Stimulated activated CD8-positive, alpha-beta memory T cell treated with anti-CD3 and anti-CD28 coated beads, Interleukin-12 subunit alpha, Interleukin-12 subunit beta, amount 100 ng/mL, for 24 hours (primary cell): ENCODE data around the gene RBM3.
A peak's percentile ranks its signal among the peaks of the same experiment; 100 is the strongest.

Source experiments
- DNase-seq: peaks from one replicate; pipeline ENCODE4 v3.0.0-alpha.2; 2020; ENCODE audit errors: extremely low read depth

Gene RBM3

GRCh38 chrX:48578661-48579128, 4.4 kb downstream of the RBM3 start:
- no peak for DNase-seq

DNA sequence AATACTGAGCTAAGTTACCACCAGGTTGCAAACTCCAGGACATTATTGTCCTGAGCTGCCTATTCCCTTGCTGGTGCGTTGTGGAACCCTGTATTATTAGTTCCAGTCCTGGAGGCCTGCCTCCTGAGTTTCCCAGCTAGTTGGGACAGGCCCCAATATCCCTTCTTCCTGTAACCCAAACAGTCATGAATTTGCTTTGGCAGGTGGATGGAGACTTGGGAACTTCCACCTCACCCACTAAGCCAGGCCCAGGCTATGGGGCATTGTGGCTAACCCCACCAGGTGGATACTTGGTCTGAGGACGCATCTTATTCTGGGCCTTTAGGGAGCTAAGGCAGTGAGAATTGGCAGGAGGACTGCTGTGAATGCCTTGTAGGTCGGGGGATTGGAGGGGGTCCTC, 5.0 kb downstream of the RBM3 start:
- no peak for DNase-seq

- no peak for DNase-seq
Observed at GRCh38 chrX:48580662-48581061, 6.4 kb downstream of the RBM3 start.

DNA sequence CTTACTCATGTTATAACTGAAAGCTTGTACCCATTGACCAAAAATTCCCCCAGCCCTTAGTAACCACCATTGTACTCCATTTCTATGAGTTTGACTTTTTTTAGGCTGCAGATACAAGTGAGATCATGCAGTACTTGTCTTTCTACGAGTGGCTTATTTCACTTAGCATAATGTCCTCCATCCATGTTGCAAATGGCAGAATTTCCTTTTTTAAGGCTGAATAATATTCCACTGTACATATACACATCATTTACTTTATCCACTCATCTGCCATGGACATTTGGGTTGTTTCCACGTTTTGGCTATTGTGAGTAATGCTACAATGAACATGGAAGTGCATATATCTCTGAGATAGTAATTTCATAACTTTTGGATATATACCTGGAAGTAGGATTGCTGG, 10.4 kb downstream of the RBM3 start:
- no peak for DNase-seq

GRCh38 chrX:48589482-48590162, 15.3 kb downstream of the RBM3 start:
- no peak for DNase-seq

DNA sequence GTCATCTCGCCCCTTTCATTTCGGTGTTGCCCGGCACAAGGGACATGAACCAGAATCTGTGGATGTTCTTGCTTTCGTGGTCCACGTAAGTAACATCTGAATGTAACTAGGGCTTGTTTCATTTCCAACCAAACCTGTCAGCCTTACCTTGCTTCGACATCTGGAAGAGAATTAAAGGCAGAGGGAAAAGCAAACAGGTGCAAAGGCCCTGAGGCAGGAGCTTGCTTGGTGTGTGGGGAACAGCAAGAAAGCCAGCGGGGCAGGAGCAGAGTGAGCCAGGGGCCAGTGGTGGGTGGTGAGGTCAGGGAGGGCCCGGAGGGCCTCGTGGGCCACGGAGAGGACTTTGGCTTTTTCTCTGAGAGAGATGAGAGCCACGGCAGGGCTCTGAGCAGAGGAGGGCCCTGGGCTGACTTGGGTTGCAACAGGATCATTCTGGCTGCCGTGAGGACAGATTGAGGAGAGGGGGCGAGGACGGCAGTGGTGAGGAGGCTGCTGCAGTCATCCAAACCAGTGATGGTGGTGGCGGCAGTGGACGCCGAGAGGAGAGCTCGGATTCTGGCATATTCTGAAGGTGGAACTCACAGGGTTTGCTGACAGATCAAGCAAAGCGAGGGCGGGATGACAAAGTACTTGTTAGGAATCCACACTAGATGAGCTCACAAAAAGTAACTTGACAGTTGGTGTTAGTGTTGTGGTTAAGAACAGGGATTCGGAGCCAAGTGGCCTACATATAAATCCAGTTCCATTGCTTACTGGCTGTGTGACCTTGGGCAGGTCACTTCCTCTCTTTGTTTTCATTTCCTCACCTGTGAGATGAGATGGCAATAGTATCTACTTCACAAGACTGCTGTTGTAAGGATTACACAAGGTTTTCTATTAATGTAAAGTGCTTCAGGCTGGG, 16.2 kb downstream of the RBM3 start:
- no peak for DNase-seq

- DNase-seq, result no peak
Observed at GRCh38 chrX:48591255-48591791, 17.0 kb downstream of the RBM3 start.

DNA sequence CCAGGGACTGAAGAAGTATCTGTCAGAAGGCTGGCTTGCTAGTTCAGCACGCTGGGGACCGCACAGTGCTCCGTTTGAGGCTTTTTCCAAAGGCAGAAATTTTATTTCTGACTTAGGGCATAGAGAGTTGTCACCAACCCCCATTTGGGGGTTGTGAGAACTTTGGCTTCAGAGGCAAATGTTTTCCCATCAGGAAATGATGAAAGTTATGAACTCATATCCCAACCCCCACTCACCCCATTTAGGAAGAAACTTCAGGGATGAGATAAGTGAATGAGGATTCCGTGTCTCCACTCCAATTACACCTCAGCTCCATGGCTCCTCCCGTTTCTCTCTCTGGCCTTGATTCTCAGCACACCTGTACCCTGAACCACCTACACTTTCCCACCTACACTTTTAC, 18.7 kb downstream of the RBM3 start:
- no peak for DNase-seq

GRCh38 chrX:48595929-48596328, 21.6 kb downstream of the RBM3 start:
- DNase-seq, result no peak

DNA sequence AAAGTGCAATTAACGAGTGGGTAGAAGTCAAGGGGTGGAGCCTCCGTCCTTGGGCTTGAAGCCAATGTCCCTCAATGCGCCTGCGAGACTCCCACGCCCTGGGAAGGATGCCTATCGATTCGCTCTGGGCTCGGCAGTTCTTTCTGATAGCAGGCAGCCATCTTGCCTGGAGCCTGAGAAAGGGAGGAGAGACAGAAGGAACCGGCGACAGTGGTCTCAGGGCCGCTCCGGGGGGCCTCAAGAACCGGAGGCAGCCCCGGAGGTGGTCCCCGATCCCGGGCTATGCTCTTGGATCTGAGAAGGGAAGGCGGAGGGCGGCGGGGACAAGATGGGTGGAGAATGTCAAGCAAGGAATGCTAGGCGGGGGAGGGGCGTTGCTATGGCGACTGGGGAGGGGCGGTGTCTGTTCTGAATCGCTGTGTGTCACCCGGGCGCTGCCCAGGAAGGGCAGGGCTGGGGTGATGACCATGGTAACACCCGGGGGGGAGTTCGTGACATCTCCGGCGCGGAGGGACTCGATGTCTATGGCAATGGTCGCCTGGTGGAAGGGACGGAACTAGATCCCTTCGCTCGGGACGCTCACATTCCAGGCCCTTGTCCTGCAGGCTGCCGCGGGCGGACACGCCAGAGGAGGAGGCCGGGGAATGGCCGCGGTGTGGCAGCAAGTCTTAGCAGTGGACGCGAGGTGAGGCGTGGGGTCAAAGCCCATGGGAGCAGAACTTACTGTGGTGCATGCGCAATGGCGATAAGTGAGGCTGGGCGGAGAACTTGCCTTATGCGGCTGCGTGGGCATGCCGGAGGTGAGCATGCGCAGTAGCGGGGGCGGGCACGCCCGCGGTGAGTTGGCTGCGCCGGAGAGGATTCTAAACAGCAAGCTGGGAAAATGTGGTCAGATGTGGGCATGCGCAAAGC, 23.3 kb downstream of the RBM3 start, which contains the start of gene WDR13:
TSS of gene WDR13 (plus strand) at position 140 of the 912 bp plus-strand sequence. CDS start at position 645, 505 bp downstream.
- peak; percentile 64 for DNase-seq

- DNase-seq, result no peak
Observed at GRCh38 chrX:48598614-48599013, 24.3 kb downstream of the RBM3 start.

DNA sequence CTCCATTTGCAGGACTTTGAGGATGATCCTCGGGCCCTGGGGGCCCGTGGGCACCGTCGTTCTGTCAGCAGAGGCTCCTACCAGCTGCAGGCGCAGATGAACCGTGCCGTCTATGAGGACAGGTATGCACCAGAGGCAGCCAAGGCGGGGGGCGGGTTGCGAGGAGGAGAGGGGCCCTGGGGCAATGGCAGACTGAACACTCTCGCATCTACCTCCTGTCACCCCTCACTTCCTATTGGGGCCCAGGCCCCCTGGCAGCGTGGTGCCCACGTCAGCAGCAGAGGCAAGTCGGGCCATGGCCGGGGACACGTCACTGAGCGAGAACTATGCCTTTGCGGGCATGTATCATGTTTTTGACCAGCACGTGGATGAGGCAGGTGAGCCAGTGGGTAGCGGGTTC, 25.1 kb downstream of the RBM3 start:
- no peak for DNase-seq

- no peak for DNase-seq
Observed at GRCh38 chrX:48600226-48600625, 25.9 kb downstream of the RBM3 start.

DNA sequence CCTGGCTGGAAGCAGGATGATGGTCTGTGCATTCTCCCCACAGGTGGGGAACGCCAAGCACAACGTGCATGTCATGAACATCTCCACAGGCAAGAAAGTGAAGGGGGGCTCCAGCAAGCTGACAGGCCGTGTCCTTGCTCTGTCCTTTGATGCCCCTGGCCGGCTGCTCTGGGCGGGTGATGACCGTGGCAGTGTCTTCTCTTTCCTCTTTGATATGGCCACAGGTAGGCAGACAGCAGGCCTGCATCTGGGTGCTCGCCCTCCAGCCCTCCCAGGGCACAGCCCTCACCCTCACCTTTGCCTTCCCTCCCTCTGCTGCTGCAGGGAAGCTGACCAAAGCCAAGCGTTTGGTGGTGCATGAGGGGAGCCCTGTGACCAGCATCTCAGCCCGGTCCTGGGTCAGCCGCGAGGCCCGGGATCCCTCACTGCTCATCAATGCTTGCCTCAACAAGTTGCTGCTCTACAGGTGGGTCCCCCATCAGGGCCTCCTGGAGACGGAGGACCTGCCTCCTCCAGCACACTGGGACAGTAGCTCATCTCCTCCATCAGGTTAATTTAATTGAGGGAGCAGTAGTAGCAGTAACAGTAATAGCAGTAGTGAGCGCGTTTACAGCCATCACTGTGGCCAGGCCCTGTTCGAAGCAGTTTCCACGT, 27.6 kb downstream of the RBM3 start:
- no peak for DNase-seq

DNA sequence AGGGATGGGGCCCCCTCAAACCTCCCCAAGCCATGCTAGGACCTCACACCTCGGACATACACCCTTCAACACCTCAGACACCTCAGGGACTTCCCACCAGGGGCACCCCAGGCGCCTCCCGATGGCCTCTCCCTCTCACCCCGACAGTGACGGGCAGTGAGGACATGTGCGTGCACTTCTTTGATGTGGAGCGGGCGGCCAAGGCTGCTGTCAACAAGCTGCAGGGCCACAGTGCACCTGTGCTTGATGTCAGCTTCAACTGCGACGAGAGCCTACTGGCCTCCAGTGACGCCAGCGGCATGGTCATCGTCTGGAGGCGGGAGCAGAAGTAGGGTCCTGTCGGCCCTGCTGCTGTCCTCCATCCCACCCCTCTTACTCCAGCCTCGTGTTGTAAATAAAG, 30.4 kb downstream of the RBM3 start:
- no peak for DNase-seq

DNA sequence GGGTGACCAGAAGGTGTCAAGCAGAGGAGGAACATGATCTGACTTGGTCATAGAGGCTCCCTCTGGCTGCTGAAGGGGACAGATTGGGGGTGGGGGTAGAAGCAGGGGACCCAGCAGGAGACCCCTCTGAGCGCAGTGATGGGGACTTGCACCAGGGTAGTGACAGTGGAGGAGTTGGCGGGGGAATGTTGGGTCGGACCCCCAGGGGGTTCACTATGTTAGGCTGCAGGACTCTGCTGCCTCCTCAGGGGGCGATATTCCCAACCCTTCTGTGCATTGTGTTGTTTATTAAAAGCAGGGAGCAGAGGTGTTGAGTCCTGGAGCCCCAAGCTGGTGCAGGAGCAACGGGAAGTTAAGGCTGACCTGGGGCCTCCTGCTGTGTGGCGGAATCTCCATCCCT, 31.8 kb downstream of the RBM3 start:
- no peak for DNase-seq

- no peak for DNase-seq
Observed at GRCh38 chrX:48611703-48612102, 37.4 kb downstream of the RBM3 start.

GRCh38 chrX:48613502-48614160, 39.3 kb downstream of the RBM3 start:
- no peak for DNase-seq

GRCh38 chrX:48616576-48616975, 42.3 kb downstream of the RBM3 start:
- DNase-seq, result no peak

DNA sequence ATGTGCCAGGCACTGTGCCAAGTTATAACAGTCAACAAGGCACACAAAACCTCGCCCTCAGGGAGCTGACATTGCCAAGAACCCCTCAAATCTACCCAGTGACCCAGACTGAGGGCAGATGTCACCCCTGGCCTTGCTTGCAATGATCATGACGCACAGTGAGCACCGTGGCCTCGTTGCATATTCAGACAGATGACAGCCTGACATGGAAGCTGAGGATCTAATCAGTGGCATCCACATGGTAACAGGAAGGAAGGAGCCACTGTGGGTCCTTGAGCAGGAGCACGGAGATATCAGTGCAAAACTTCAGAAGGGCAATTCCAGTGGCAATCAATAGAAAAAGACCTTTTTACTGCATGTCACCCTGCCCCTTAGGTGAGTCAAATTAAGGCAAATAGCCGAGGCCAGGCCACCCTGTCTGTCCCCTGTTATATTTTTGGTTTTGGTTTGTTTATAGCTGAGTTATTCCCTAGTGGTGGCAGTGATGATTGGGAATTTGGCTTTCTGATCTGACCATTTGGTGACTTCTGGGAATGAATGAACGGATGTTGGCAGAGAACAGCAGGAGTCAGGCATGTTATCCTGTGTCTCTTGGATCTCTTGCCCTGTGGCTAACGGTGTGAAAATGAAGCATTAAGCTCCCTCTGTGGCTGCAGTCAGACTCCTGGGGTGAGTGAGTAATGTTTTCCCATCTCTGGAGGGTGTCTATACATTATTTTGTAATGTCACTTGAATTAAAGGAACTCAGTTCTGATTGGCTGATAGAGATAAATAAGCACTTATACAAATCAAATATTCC, 43.5 kb downstream of the RBM3 start:
- no peak for DNase-seq
